OCI-LY3 (cell line): ENCODE data around the gene ATPAF2.

Source experiments
- EZH2phosphoT487 ChIP-seq: fragments of 200-600 bp; shearing (Covaris generic); IDR thresholded peaks from 2 replicates; pipeline ENCODE4 v1.6.1; 2018; ENCODE audit warnings: antibody characterized with exemption, mixed run types, low read depth
- TF ChIP-seq, protein P1 (sequence below): fragments of 200-600, 300-600 bp; sonication (generic); IDR thresholded peaks from 2 replicates; pipeline ENCODE4 v1.5.1; 2014; ENCODE audit warnings: antibody characterized with exemption, low read length, low read depth

DNA sequence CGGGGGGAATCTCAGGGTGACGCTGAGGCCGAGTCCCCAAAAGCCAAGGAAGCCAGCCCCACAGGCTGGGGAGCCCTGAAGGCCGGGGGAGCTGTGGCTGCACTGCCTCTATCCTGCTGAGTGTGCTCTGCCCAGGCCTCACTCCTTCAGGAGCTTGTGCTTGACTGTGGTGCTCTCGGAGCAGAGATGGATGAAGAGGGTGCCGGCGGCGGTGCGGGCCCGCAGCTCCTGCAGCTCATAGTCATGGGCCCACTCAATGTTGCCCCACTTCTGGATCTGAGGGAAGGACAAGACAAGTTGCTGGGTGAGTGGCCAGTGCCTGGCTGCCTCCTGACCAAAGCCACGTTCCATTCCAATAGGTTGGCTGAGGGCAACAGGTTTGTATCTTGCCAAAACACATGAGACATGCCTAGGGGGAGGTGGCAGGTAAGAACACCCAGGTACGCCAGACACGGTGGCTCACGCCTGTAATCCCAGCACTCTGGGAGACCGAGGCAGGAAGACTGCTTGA, 20.5 kb downstream of the ATPAF2 start:
- TF ChIP-seq, protein P1, sequence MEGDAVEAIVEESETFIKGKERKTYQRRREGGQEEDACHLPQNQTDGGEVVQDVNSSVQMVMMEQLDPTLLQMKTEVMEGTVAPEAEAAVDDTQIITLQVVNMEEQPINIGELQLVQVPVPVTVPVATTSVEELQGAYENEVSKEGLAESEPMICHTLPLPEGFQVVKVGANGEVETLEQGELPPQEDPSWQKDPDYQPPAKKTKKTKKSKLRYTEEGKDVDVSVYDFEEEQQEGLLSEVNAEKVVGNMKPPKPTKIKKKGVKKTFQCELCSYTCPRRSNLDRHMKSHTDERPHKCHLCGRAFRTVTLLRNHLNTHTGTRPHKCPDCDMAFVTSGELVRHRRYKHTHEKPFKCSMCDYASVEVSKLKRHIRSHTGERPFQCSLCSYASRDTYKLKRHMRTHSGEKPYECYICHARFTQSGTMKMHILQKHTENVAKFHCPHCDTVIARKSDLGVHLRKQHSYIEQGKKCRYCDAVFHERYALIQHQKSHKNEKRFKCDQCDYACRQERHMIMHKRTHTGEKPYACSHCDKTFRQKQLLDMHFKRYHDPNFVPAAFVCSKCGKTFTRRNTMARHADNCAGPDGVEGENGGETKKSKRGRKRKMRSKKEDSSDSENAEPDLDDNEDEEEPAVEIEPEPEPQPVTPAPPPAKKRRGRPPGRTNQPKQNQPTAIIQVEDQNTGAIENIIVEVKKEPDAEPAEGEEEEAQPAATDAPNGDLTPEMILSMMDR = no peak
- no peak for TF ChIP-seq EZH2phosphoT487
